Gastroesophageal sphincter (tissue), 3 donors: Measurements from ENCODE around the gene SNRNP40.

Source experiments
- CTCF ChIP-seq, 4 experiments: fragments of 200-600 bp in 2 of 4; fragments of 450-650 bp in 2 of 4; sonication (generic) in 1 of 4; IDR thresholded peaks; one replicate each; pipeline ENCODE4 v1.5.1; 2017 to 2019; ENCODE audit warnings: antibody characterized with exemption in 4 of 4, mild to moderate bottlenecking in 2 of 4, moderate library complexity in 2 of 4
- POLR2A ChIP-seq, 2 donors: fragments of 450-650 bp; IDR thresholded peaks; one replicate each; pipeline ENCODE4 v1.6.1; 2017; ENCODE audit warnings: antibody characterized with exemption in 2 of 2, mild to moderate bottlenecking in 2 of 2, moderate library complexity in 1 of 2
- POLR2AphosphoS5 ChIP-seq: sonication (generic); formaldehyde crosslinking; IDR thresholded peaks from one replicate; pipeline ENCODE4 v1.6.1; 2017; ENCODE audit warnings: antibody characterized with exemption

DNA sequence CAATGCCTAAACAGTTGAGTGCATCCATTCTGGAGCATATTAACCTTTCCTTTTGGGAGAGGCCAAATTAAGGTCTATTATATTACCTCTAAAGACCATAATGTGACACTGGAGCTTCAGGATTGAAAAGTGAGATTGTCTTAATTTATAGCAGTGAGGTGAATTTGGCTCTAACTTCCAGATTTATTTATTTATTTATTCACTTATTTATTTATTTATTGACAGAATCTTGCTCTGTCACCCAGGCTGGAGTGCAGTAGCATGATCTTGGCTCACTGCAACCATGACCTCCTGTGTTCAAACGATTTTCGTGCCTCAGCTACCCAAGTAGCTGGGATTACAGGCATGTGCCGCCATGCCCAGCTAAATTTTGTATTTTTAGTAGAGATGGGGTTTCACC lies 19.3 kb upstream of the SNRNP40 start:
- TF ChIP-seq POLR2AphosphoS5 (no peak), POLR2A (IDR thresholded peaks at IDR 0.05) (no peak), CTCF (IDR thresholded peaks at IDR 0.05) (no peak)
